Lung (tissue), 12 donors: Measurements from ENCODE around the gene ANKRD62. TPM values are rescaled to one million over a fixed set of nuclear protein-coding genes. Genes with fewer than 3 reads are reported as not detected.
"Not testable (repeated sequence)": the region's sequence is repeated elsewhere in the genome, so short reads cannot be mapped to it uniquely, and the experiment has no call there.

ENCODE experiments used
- ATAC-seq: fragments of 200-7000 bp; cut with Tn5 transposase; one replicate; pipeline ENCODE4 v1.9.1; 2020; ENCODE audit warnings: moderate number of reproducible peaks; ENCODE audit not compliant: insufficient read depth, low FRiP score
- DNase-seq, 3 donors: peaks; one replicate each; pipeline ENCODE4 v3.0.0-alpha.2; 2013 to 2017
- H3K27ac ChIP-seq, 2 donors: one replicate each; pipeline ENCODE4 v1.5.1; 2013; ENCODE audit warnings: mild to moderate bottlenecking in 2 of 2, moderate library complexity in 2 of 2, control low read depth in 1 of 2, inconsistent platforms in 1 of 2, low read depth in 1 of 2, low read length in 1 of 2
- H3K27me3 ChIP-seq, 3 donors: one replicate each; pipeline ENCODE4 v1.5.1; 2013; ENCODE audit warnings: low read length in 2 of 3; ENCODE audit not compliant: control insufficient read depth in 3 of 3, insufficient read depth in 3 of 3
- H3K36me3 ChIP-seq, 4 donors: one replicate each; pipeline ENCODE4 v1.5.1; 2013; ENCODE audit warnings: low read length in 4 of 4, mild to moderate bottlenecking in 1 of 4, moderate library complexity in 1 of 4; ENCODE audit not compliant: control insufficient read depth in 4 of 4, insufficient read depth in 4 of 4
- H3K4me1 ChIP-seq, 5 donors: one replicate each; pipeline ENCODE4 v1.5.1; 2013; ENCODE audit warnings: low read length in 5 of 5, mild to moderate bottlenecking in 2 of 5, moderate library complexity in 1 of 5; ENCODE audit not compliant: control insufficient read depth in 5 of 5, insufficient read depth in 5 of 5
- H3K4me3 ChIP-seq: one replicate; pipeline ENCODE4 v1.5.1; 2013; ENCODE audit warnings: mild to moderate bottlenecking, control low read depth, moderate library complexity
- H3K9ac ChIP-seq, 2 donors: one replicate each; pipeline ENCODE4 v1.5.1; 2013; ENCODE audit warnings: low read length in 2 of 2, control low read depth in 1 of 2; ENCODE audit not compliant: insufficient read depth in 1 of 2
- H3K9me3 ChIP-seq, 4 donors: one replicate each; pipeline ENCODE4 v1.5.1; 2013; ENCODE audit warnings: low read length in 3 of 4, mild to moderate bottlenecking in 1 of 4, moderate library complexity in 1 of 4; ENCODE audit not compliant: control insufficient read depth in 4 of 4, insufficient read depth in 3 of 4
- CTCF ChIP-seq: IDR thresholded peaks from 2 replicates; pipeline ENCODE4 v1.5.1; 2012; ENCODE audit warnings: mild to moderate bottlenecking; ENCODE audit errors: control extremely low read depth, extremely low read depth
- WGBS, 2 donors: extraction: QIAGEN DNeasy Blood & Tissue Kit; methylation state at CpG; one replicate each; pipeline ENCODE4 v1.1.7; 2013; 5-methylcytosine and 5-hydroxymethylcytosine counted together
- polyA plus RNA-seq, 2 donors: library from polyadenylated mRNA; stranded (reverse); fragments of 200-250 nt; gene quantifications; one replicate each; pipeline ENCODE4 v1.2.1, GENCODE V29; 2013
- total RNA-seq, 2 donors: library from RNA; depleted of rRNA in 1 of 2; stranded (reverse); fragments of >200 nt in 1 of 2; gene quantifications; one replicate each; pipeline ENCODE4 v1.2.1, GENCODE V29; 2014 to 2021
- donor health status: control.
- donor health status: control.
- donor health status: Bipolar disorder and iron deficiency.
- donor health status: healthy.
- donor health status: DM: yes; HTN: yes; CAD: no.

The ANKRD62 gene
- total and polyA plus RNA-seq, 4 donors, result 0.06 to 0.12 (median 0.09) TPM; not detected in 1

- Histone ChIP-seq H3K27ac (no peak overlapping the region), H3K4me1 (no peaks in the 10 kb centered on the region), H3K9ac (no peak overlapping the region), H3K27me3 (peaks cover 0 to 13% (median 0%) of the 10 kb centered on the region in 3 donors), H3K36me3 (no peaks in the 10 kb centered on the region), H3K9me3 (no peaks in the 10 kb centered on the region), H3K4me3 (no peak overlapping the region)
- no peak for TF ChIP-seq CTCF
- ATAC-seq (no peak), DNase-seq (peak in 2 of 3 donors; percentile 32 to 71)
- 71 to 85% methylated on average over 5 of the region's 5 CpGs for WGBS, 2 donors
Observed at GRCh38 chr18:12113999-12114646, 20.5 kb downstream of the ANKRD62 start.

- H3K4me1 ChIP-seq, result no peaks in the 10 kb centered on the region
- no peak for TF ChIP-seq CTCF
- 90 to 95% methylated on average over 2 of the region's 2 CpGs for WGBS, 2 donors
- no peak overlapping the region for H3K27ac ChIP-seq
- no peak for ATAC-seq
- DNase-seq, result no peak
- H3K36me3 ChIP-seq, result no peaks in the 10 kb centered on the region
- no peak overlapping the region for H3K9ac ChIP-seq
- H3K4me3 ChIP-seq, result no peak overlapping the region
- H3K27me3 ChIP-seq, result peaks cover 0 to 9% (median 0%) of the 10 kb centered on the region in 3 donors
- H3K9me3 ChIP-seq, result no peaks in the 10 kb centered on the region
Observed at GRCh38 chr18:12119358-12119757, 25.7 kb downstream of the ANKRD62 start.

DNA sequence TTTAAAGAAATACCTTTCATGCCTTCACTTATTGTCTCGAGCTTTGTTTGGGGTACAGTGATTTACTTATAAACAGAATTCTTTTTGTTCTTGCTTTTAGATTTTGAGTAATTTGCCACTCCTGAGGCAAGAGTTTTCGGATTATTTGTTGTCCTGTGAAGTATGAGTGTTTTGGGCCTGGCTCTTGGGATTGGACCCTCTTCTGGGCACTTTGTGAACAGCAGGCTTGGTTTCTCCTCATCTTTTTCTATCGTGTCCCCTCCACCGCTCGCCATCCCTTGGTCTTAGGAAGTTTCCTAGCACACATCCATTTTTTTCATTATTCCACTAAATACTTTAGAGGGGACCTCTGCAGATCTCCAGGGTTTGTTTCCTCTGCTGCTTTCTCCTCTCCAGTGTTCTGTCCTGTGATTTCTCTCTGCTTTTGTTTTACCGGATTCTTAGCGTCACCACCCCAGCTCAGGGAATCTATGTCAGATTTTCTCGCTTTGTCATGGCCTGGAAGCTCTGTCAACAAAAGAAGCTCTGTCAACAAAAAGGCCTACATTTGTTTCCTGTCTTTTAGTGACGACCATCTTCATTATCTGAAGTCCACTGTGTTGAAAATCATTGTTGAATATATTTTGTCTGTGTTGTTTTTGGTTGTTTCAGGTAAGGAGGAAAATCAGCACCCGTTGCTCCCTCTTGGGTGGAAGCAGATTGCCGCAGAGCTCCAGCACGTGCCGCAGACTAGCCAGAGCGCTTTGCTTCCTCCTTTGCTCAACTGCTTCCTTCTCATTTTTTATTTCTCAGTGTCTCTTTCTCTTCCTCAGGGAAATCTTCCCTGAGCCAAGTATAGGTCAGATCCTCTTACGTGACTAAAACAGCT lies 27.8 kb downstream of the ANKRD62 start:
- Histone ChIP-seq H3K27me3 (peaks cover 0 to 7% (median 0%) of the 10 kb centered on the region in 3 donors), H3K4me1 (no peaks in the 10 kb centered on the region), H3K9ac (no peak overlapping the region), H3K36me3 (no peaks in the 10 kb centered on the region), H3K27ac (no peak overlapping the region), H3K9me3 (no peaks in the 10 kb centered on the region), H3K4me3 (no peak overlapping the region)
- no peak for TF ChIP-seq CTCF
- no peak for ATAC-seq
- WGBS, 2 donors, result 52 to 62% methylated on average over 15 of the region's 15 CpGs
- DNase-seq, result peak in 1 of 3 donors; percentile 6

GRCh38 chr18:12122043-12122389 lies 28.4 kb downstream of the ANKRD62 start:
- WGBS, 2 donors, result 86 to 87% methylated on average over 3 of the region's 3 CpGs
- not testable (repeated sequence) for H3K27me3 ChIP-seq, DNase-seq, ATAC-seq, H3K4me1 ChIP-seq, H3K9ac ChIP-seq, H3K36me3 ChIP-seq, H3K9me3 ChIP-seq, H3K27ac ChIP-seq, H3K4me3 ChIP-seq

GRCh38 chr18:12127647-12128046 lies 34.0 kb downstream of the ANKRD62 start:
- not testable (repeated sequence) for H3K27ac ChIP-seq, H3K9ac ChIP-seq, H3K36me3 ChIP-seq, H3K4me3 ChIP-seq, H3K27me3 ChIP-seq, H3K4me1 ChIP-seq, DNase-seq, ATAC-seq, H3K9me3 ChIP-seq
- WGBS, 2 donors, result 81 to 88% methylated on average over 4 of the region's 4 CpGs

DNA sequence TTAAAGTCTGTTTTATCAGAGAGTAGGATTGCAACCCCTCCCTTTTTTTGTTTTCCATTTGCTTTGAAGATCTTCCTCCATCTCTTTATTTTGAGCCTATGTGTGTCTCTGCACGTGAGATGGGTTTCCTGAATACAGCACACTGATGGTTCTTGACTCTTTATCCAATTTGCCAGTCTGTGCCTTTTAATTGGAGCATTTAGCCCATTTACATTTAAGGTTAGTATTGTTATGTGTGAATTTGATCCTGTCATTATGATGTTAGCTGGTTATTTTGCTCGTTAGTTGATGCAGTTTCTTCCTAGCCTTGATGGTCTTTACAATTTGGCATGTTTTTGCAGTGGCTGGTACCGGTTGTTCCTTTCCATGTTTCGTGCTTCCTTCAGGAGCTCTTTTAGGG lies 45.2 kb downstream of the ANKRD62 start:
- WGBS, 2 donors, result 79 to 86% methylated on average over 3 of the region's 4 CpGs
- H3K36me3 ChIP-seq, H3K9me3 ChIP-seq: not testable (repeated sequence)

More for the DNA sequence above, 45.2 kb downstream of the ANKRD62 start:
- not testable (repeated sequence) for DNase-seq, H3K27ac ChIP-seq, H3K4me3 ChIP-seq, H3K4me1 ChIP-seq, ATAC-seq, H3K27me3 ChIP-seq, H3K9ac ChIP-seq
